CD4-positive, alpha-beta memory T cell (primary cell): Measurements from ENCODE around the gene STK32B. TPM values are rescaled to one million over a fixed set of nuclear protein-coding genes. Genes with fewer than 3 reads are reported as not detected.

Experiments used
- CTCF ChIA-PET: fragments of 350-600 bp; sonication (Branson Sonifier 250); formaldehyde crosslinking; loops from one replicate; lab custom pipeline; 2021; ENCODE audit warnings: inconsistent platforms; ENCODE audit not compliant: partially characterized antibody; lab: Charles Lee
- POLR2A ChIA-PET: fragments of 350-600 bp; sonication (Branson Sonifier 250); formaldehyde crosslinking; loops from one replicate; lab custom pipeline; 2021; ENCODE audit not compliant: partially characterized antibody; lab: Charles Lee
- DNase-seq, 5 donors: peaks; one replicate each; pipeline versions ENCODE4 v3.0.0 to v3.0.0-alpha.2; 2020 to 2022; ENCODE audit warnings: mixed read lengths in 1 of 5
- H3K27ac ChIP-seq: one replicate; pipeline ENCODE4 v1.7.0; 2013; ENCODE audit warnings: low read depth, low read length
- H3K27me3 ChIP-seq: 2 replicates; pipeline ENCODE4 v1.7.0; 2013; ENCODE audit warnings: mild to moderate bottlenecking, low read length, moderate library complexity; ENCODE audit not compliant: insufficient read depth
- H3K36me3 ChIP-seq: 2 replicates; pipeline ENCODE4 v1.7.0; 2013; ENCODE audit warnings: mild to moderate bottlenecking, low read length, moderate library complexity; ENCODE audit not compliant: insufficient read depth
- H3K4me1 ChIP-seq: 2 replicates; pipeline ENCODE4 v1.7.0; 2013; ENCODE audit warnings: mild to moderate bottlenecking, low read length, moderate library complexity; ENCODE audit not compliant: insufficient read depth
- H3K4me3 ChIP-seq, 2 donors: one replicate each; pipeline ENCODE4 v1.7.0; 2013; ENCODE audit warnings: low read length in 2 of 2, mild to moderate bottlenecking in 1 of 2
- H3K9me3 ChIP-seq, 2 donors: one replicate each; pipeline ENCODE4 v1.7.0; 2013; ENCODE audit warnings: low read length in 2 of 2, control low read depth in 1 of 2; ENCODE audit not compliant: control insufficient read depth in 1 of 2
- H3K27ac Mint-ChIP-seq, 7 donors: one replicate each; pipeline ENCODE4 v1.8.0; 2020 to 2021; ENCODE audit warnings: mixed read lengths in 7 of 7, mild to moderate bottlenecking in 6 of 7, inconsistent platforms in 3 of 7, moderate library complexity in 3 of 7
- H3K27me3 Mint-ChIP-seq, 2 donors: one replicate each; pipeline ENCODE4 v1.8.0; 2020 to 2021; ENCODE audit warnings: mixed read lengths in 2 of 2
- H3K36me3 Mint-ChIP-seq, 2 donors: one replicate each; pipeline ENCODE4 v1.8.0; 2020 to 2021; ENCODE audit warnings: mixed read lengths in 2 of 2, inconsistent platforms in 1 of 2, mild to moderate bottlenecking in 1 of 2
- H3K4me1 Mint-ChIP-seq, 4 donors: one replicate each; pipeline ENCODE4 v1.8.0; 2020 to 2021; ENCODE audit warnings: mixed read lengths in 4 of 4, mild to moderate bottlenecking in 1 of 4
- H3K4me3 Mint-ChIP-seq, 8 donors: one replicate each; pipeline ENCODE4 v1.8.0; 2020 to 2021; ENCODE audit warnings: mixed read lengths in 8 of 8, mild to moderate bottlenecking in 7 of 8, moderate library complexity in 6 of 8, inconsistent platforms in 3 of 8
- H3K9me3 Mint-ChIP-seq, 8 donors: one replicate each; pipeline ENCODE4 v1.8.0; 2020 to 2021; ENCODE audit warnings: mixed read lengths in 8 of 8, mild to moderate bottlenecking in 5 of 8, inconsistent platforms in 3 of 8, moderate library complexity in 1 of 8
- intact Hi-C: fragments of 100-400 bp; cut with micrococcal nuclease; formaldehyde crosslinking; loops from one replicate; pipeline ENCODE4 v1.15.1; 2023
- polyA plus RNA-seq, 2 donors: library from polyadenylated mRNA; unstranded; fragments of 300-500 nt; fragmentation: Illumina TruSeq; gene quantifications; one replicate each; pipeline ENCODE4 v1.2.3, GENCODE V29; 2021
- total RNA-seq, 2 experiments: library from RNA; stranded (reverse); gene quantifications; one replicate each; pipeline ENCODE4 v1.2.3, GENCODE V29; 2021

The STK32B gene
- total and polyA plus RNA-seq, 4 experiments from 2014 or later: not detected

GRCh38 chr4:5465529-5465928 lies 414.2 kb downstream of the STK32B start:
- peaks cover 0 to 5% (median 0%) of the 10 kb centered on the region in 8 donors for H3K9me3 Mint-ChIP-seq
- Histone ChIP-seq H3K4me3 (no peak overlapping the region), H3K27ac (no peak overlapping the region), H3K27me3 (no peaks in the 10 kb centered on the region), H3K4me1 (no peaks in the 10 kb centered on the region), H3K36me3 (no peaks in the 10 kb centered on the region), H3K9me3 (no peaks in the 10 kb centered on the region)
- ChIA-PET POLR2A (no interaction called here), CTCF (interaction anchor here (0.6 kb wide), 1 partner anchor 8 kb away, joined by 3 read pairs; no protein-coding TSS in a partner anchor)
- no peak for DNase-seq
- H3K27me3 Mint-ChIP-seq: no peaks in the 10 kb centered on the region
- intact Hi-C loops: no loop called here
- H3K27ac Mint-ChIP-seq: no peak overlapping the region
- no peak overlapping the region for H3K4me3 Mint-ChIP-seq
- H3K36me3 Mint-ChIP-seq: no peaks in the 10 kb centered on the region
- no peaks in the 10 kb centered on the region for H3K4me1 Mint-ChIP-seq

GRCh38 chr4:5465956-5466355 lies 414.7 kb downstream of the STK32B start:
- Mint-ChIP-seq H3K36me3 (no peaks in the 10 kb centered on the region), H3K27ac (no peak overlapping the region), H3K9me3 (peaks cover 0 to 5% (median 0%) of the 10 kb centered on the region in 8 donors), H3K27me3 (no peaks in the 10 kb centered on the region), H3K4me3 (no peak overlapping the region), H3K4me1 (no peaks in the 10 kb centered on the region)
- Histone ChIP-seq H3K4me3 (no peak overlapping the region), H3K27ac (no peak overlapping the region), H3K27me3 (no peaks in the 10 kb centered on the region), H3K36me3 (no peaks in the 10 kb centered on the region), H3K4me1 (no peaks in the 10 kb centered on the region), H3K9me3 (no peaks in the 10 kb centered on the region)
- ChIA-PET CTCF (interaction anchor here (0.6 kb wide), 1 partner anchor 9 kb away, joined by 3 read pairs; no protein-coding TSS in a partner anchor), POLR2A (no interaction called here)
- intact Hi-C loops: no loop called here
- DNase-seq: no peak

- Mint-ChIP-seq H3K27me3 (no peaks in the 10 kb centered on the region), H3K9me3 (peaks cover 0 to 5% (median 0%) of the 10 kb centered on the region in 8 donors), H3K36me3 (no peaks in the 10 kb centered on the region), H3K4me1 (no peaks in the 10 kb centered on the region), H3K27ac (no peak overlapping the region), H3K4me3 (no peak overlapping the region)
- POLR2A ChIA-PET: no interaction called here
- Histone ChIP-seq H3K36me3 (no peaks in the 10 kb centered on the region), H3K4me3 (no peak overlapping the region), H3K27ac (no peak overlapping the region), H3K27me3 (no peaks in the 10 kb centered on the region), H3K4me1 (no peaks in the 10 kb centered on the region), H3K9me3 (no peaks in the 10 kb centered on the region)
- intact Hi-C loops: no loop called here
- no peak for DNase-seq
- CTCF ChIA-PET: no interaction called here
Observed at GRCh38 chr4:5467111-5467510, 415.8 kb downstream of the STK32B start.

GRCh38 chr4:5469151-5469775 lies 418.0 kb downstream of the STK32B start:
- Mint-ChIP-seq H3K27me3 (no peaks in the 10 kb centered on the region), H3K27ac (no peak overlapping the region), H3K4me3 (no peak overlapping the region)

GRCh38 chr4:5469861-5470260 lies 418.6 kb downstream of the STK32B start:
- H3K27me3 Mint-ChIP-seq: no peaks in the 10 kb centered on the region
- Histone ChIP-seq H3K9me3 (no peaks in the 10 kb centered on the region), H3K27me3 (no peaks in the 10 kb centered on the region), H3K36me3 (no peaks in the 10 kb centered on the region), H3K4me1 (no peaks in the 10 kb centered on the region), H3K4me3 (no peak overlapping the region), H3K27ac (no peak overlapping the region)
- peaks cover 0 to 9% (median 0%) of the 10 kb centered on the region in 8 donors for H3K9me3 Mint-ChIP-seq
- no peaks in the 10 kb centered on the region for H3K36me3 Mint-ChIP-seq
- H3K4me1 Mint-ChIP-seq: no peaks in the 10 kb centered on the region
- POLR2A ChIA-PET: no interaction called here
- CTCF ChIA-PET: no interaction called here
- DNase-seq: no peak
- H3K27ac Mint-ChIP-seq: no peak overlapping the region
- H3K4me3 Mint-ChIP-seq: no peak overlapping the region
- intact Hi-C loops: no loop called here

More at GRCh38 chr4:5469151-5469775, 418.0 kb downstream of the STK32B start:
- no peaks in the 10 kb centered on the region for H3K27me3 ChIP-seq
- H3K27ac ChIP-seq: no peak overlapping the region
- intact Hi-C loops: no loop called here
- H3K4me1 Mint-ChIP-seq: no peaks in the 10 kb centered on the region
- H3K4me1 ChIP-seq: no peaks in the 10 kb centered on the region
- POLR2A ChIA-PET: no interaction called here
- DNase-seq: no peak
- no peaks in the 10 kb centered on the region for H3K36me3 Mint-ChIP-seq
- H3K4me3 ChIP-seq: no peak overlapping the region
- H3K9me3 ChIP-seq: no peaks in the 10 kb centered on the region
- CTCF ChIA-PET: interaction anchor here (0.9 kb wide), 1 partner anchor 10 kb away, joined by 3 read pairs; no protein-coding TSS in a partner anchor
- no peaks in the 10 kb centered on the region for H3K36me3 ChIP-seq
- peaks cover 0 to 5% (median 0%) of the 10 kb centered on the region in 8 donors for H3K9me3 Mint-ChIP-seq

GRCh38 chr4:5470318-5471198 lies 419.3 kb downstream of the STK32B start:
- Mint-ChIP-seq H3K27ac (no peak overlapping the region), H3K4me3 (no peak overlapping the region), H3K4me1 (no peaks in the 10 kb centered on the region), H3K36me3 (no peaks in the 10 kb centered on the region), H3K9me3 (peaks cover 0 to 10% (median 0%) of the 10 kb centered on the region in 8 donors), H3K27me3 (no peaks in the 10 kb centered on the region)
- DNase-seq: no peak
- no peak overlapping the region for H3K4me3 ChIP-seq
- intact Hi-C loops: no loop called here
- no peaks in the 10 kb centered on the region for H3K4me1 ChIP-seq
- H3K9me3 ChIP-seq: no peaks in the 10 kb centered on the region
- no peak overlapping the region for H3K27ac ChIP-seq
- POLR2A ChIA-PET: no interaction called here
- H3K36me3 ChIP-seq: no peaks in the 10 kb centered on the region
- CTCF ChIA-PET: no interaction called here
- no peaks in the 10 kb centered on the region for H3K27me3 ChIP-seq

GRCh38 chr4:5471206-5471605 lies 419.9 kb downstream of the STK32B start:
- Mint-ChIP-seq H3K4me1 (no peaks in the 10 kb centered on the region), H3K27ac (no peak overlapping the region), H3K9me3 (peaks cover 0 to 10% (median 0%) of the 10 kb centered on the region in 8 donors), H3K27me3 (no peaks in the 10 kb centered on the region), H3K36me3 (no peaks in the 10 kb centered on the region), H3K4me3 (no peak overlapping the region)
- H3K27me3 ChIP-seq: no peaks in the 10 kb centered on the region
- intact Hi-C loops: no loop called here
- ChIA-PET POLR2A (no interaction called here), CTCF (no interaction called here)
- no peak for DNase-seq
- no peaks in the 10 kb centered on the region for H3K4me1 ChIP-seq
- H3K4me3 ChIP-seq: no peak overlapping the region
- no peak overlapping the region for H3K27ac ChIP-seq
- H3K36me3 ChIP-seq: no peaks in the 10 kb centered on the region
- H3K9me3 ChIP-seq: no peaks in the 10 kb centered on the region
